HG03442 (cell line): ENCODE measurements around the gene ENTPD8.
"Not testable (repeated sequence)": the region's sequence is repeated elsewhere in the genome, so short reads cannot be mapped to it uniquely, and the experiment has no call there.

Source experiments
- ATAC-seq: cut with Tn5 transposase; IDR thresholded peaks from one replicate; pipeline ENCODE4 v1.9.1; 2021; ENCODE audit warnings: mild to moderate bottlenecking, moderate library complexity; ENCODE audit not compliant: unreplicated experiment

The ENTPD8 gene

DNA sequence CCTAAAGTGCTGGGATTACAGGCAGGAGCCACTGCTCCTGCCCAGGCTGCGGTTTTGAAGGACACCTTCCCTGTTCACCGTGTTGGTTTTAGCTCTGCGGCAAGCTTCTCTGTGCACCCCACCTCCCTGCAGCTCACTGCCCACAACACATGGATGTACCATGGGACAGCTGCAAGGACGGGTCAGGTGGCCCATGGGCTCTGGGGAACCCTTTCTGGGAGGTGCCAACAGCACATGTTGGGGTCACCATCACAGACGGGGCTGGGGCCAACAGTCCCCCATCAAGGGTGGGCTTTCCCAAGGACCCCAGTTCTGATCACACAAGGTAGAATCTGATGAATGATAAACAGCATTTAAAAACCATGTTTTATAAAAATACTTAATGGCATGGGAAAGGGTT, 25.7 kb downstream of the ENTPD8 start:
- ATAC-seq: no peak

DNA sequence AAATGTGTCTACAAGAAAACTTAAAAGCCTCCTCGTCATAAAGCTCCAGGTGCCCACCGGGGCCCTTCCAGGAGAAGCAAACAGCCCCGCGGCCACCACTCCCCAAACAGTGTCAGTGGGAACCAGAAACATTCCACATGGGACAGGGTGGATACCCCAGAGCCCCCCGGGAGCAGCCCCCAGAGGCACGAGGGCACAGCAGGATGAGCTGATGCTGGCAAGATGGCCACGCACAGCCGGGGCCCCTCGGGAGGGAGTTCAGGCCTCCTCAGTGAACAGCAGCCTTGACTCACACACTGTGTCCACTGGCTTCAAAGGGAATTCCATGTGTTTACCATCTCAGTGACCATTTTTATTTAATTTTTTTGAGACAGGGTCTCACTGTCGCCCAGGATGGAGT, 28.7 kb downstream of the ENTPD8 start:
- ATAC-seq: no peak

DNA sequence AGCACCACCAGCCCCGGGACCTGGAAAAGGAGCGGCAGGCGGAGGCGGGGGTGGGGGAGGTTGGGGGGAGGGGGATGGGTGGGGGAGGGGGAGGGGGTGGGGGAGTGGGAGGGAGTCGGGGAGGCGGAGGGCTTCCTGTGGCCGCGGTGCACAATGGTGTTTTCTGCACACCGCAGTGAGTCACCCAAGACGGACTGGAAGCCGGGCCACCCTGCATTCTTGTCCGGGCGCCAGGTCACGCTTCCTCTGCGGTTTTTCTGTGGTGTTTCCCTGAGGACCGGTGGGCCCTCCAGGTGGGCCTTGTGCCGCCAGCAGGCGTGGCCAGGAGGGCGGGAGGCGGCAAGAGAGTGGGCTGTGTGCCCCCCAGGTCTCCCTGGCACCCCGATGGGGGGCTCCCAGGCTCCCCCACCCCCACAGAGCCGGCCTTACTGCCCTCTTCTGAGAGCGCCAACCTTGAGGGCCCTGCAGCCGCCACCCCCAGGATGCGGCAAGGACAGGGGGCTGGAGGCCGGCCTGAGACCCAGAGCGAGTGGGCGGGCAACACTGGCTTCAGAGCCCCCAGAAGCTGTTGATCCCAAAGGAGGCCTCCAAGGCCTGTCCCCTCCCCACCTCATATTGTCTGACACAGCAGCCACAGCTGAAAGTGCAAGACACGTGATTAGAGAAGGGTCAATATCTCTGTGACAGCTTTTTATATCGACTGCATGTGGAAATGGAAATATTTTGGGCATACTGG, 29.3 kb downstream of the ENTPD8 start:
- no peak for ATAC-seq

DNA sequence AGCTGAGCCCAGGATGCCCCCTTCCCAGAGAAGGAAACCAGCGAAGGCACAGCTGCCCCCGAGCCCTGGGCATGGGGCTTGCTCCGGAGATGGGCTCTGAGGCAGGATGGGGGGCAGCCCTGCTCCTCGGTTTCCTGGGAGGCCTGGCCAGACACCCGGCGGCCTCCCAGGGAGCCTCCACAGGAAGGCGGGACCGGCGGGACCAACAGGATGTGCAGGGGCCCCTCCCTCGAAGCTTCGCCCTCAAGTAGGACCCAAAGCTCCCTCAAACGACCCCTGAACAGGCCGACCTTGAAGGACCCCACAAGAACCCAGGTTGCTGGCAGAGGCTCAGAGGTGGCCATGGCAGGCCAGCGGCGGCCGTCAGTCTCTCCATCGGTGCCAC, 29.9 kb downstream of the ENTPD8 start:
- no peak for ATAC-seq

DNA sequence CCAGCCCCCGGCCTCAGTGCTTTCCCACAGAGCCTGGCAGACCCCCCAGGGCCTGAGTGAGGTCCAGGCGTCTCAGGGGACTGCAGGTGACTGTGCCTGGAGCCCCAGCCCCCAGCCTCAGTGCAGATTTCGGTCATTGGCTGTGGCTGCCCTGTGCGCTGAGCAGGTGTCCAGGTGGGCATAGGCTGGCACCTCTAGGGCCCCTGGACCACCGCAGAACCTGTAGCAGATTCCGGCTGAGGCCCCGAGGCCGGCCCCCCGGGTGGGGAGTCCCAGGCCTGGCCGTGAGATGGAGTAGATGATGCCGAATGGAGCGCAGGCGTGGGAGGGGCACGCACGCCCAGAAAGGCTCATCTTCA, 30.3 kb downstream of the ENTPD8 start:
- no peak for ATAC-seq

DNA sequence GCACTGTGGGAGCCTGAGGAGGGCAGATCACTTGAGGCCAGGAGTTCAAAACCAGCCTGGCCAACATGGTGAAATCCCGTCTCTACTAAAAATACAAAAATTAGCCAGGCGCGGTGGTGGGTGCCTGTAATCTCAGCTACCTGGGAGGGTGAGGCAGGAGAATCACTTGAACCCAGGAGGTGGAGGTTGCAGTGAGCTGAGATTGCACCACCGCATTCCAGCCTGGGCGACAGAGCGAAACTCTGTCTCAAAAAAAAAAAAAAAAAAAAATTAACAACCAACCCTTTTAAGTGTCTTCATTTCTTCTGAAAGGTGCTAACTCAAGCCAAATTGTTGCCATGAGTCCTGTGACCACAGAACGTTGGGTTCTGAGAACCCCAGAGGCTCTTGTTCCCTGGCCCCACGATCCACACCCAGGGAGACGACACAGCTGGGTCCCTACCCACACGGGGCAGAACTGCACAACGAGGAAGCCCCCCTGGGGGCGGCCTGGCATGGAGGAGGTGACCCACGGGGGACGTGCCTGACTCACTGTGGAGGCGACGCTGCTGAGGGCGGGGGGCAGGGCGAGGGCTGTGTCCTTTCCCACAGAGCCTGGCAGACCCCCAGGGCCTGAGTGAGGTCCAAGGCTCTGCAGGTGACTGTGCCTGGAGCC, 30.8 kb downstream of the ENTPD8 start:
- ATAC-seq: not testable (repeated sequence)

DNA sequence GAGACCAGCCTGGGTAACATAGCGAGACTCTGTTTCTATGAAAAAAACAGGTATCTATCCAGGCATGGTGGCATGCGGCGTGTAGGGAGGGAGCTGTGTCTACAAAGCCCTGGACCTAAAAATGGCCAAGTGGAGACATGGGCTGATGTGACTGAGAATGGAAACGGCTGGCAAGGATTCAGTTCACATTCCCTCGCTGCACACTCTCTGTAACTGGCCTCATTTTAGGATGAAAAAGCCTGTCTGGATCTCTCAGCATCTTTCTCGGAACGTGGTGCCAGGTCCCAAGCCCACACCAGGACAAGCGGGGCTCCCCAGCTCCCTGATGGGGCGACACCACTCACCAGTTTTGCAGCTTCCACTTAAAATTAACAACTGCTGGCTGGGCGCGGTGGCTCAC, 31.6 kb downstream of the ENTPD8 start:
- no peak for ATAC-seq

DNA sequence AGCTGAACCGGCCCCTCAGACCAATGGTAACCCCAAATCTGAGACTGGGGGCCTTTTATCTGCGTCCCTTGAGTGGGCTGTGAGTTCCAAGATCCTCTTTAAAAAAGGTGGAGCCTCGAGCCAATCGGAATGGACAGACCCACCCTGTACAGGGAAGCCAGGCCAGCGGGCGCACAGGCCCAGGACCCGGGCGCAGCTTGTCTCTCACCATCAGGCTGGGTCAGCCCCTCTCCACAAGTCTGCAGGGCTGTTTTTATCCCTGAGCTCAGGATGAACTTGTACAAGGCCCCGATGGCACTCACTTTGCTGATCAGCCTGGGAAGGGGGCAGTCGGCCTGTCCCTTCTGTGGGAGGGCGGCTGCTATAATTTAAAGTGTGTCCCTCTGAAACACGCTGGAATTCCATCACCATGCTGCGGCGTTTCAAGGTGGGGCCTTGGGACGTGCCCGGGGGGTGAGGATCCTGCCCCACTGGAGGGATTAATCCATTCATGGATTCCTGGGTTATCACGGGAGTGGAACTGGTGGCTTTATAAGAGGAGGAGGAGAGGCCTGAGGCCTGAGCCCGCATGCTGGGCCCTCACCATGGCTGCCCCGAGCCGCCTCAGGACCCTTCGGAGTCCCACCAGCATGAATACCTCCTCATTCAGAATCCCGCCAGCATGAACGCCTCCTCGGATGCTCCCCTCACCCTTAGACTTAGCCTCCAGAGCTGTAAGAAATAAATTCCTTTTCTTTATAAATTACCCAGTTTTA, 32.3 kb downstream of the ENTPD8 start:
- ATAC-seq: no peak

DNA sequence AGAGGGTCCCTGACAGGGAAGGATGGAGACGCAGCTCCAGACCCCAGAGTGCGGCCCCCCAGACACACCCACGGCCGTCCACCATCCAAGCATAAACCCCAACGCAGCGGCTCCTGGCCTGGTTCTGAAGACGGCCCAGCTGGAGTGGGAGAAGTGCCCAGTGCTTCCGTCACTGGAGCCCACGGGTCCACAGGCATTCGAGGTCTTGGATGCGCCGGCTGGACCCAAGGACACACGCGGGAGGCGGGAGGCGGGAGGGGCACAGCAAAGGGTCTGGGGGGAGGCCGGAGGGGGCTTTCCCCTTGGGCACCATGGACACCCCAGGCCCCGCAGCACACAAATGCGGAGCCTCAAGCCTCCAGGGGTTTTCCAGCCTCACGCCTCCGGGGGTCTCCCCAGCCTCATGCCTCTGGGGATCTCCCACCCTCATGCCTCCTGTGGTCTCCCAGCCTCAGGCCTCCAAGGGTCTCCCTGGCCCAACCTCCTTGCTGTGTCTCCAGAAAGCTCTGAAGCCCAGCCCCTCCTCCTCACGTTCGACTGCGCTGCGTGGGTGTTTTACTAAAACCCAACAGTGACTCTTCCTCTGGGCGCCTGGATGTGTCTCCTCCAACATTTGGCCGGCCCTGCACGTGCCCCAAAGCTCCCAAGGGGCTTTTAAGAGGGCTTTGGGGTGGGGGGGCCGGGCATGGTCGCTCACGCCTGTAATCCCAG, 33.4 kb downstream of the ENTPD8 start:
- no peak for ATAC-seq

DNA sequence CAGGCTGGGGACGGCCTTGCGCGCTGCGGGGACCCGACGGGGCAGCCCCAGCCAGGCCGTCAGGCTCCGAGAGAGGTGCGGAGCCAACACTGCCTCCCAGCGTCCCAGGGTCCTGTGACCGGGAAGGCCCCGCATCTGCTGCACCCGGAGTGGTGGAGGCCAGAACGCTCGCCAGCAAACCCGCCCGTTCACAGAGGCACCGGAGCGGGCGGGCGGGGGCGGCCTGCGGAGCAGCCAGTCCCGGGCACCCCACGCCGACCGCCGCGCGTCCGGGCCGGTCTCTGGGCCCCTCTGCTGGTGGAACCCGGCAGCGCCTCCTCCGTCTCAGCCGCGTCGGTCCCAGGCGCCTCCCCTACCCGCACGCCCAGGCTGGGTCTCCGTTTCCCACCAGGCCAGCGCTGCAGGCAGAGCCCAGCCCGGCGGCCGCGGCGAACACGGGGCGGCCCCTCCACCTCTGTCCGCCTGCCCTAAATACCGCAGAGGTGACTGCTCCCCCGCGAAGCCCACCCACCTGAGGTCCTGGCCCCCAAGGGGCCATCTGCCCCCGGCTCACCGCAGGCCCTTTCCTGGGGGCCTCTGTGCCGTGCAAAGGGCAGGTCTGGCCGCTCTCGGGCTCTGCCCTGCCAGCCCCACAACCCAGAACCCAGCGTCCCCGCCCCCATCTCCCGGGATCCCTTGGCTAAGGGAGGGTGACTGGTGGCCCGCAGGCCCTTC, 34.1 kb downstream of the ENTPD8 start:
- no peak for ATAC-seq

DNA sequence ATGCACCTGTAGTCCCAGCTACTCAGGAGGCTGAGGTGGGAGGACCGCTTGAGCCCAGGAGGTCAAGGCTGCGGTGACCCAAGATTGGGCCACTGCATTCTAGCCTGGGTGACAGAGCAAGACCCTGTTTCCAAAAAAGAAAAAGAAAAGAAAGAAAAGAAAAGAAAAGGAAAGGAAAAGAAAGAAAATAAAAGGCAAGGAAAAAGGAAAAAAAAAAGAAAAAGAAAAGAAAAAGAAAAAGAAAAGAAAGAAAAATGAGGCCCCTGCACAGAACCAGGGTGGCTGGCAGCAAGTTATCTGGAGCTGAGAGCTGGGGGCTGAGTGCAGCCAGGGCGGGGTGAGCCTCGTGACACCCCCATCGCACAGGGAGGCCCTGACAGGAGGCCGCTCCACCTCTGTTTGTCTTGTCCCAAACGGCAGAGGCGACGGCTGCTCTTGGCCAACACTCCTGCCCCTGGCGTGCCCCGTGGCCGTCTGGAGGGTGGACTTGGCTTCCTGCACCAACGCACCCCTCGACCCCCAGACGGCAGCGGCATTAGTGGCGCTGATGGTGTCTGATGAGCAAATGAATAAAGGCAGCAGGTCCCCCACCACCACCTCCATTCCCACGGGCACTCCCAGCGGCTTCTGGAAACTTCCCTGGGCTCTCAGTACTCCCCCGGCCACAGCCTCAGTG, 34.9 kb downstream of the ENTPD8 start:
- no peak for ATAC-seq

DNA sequence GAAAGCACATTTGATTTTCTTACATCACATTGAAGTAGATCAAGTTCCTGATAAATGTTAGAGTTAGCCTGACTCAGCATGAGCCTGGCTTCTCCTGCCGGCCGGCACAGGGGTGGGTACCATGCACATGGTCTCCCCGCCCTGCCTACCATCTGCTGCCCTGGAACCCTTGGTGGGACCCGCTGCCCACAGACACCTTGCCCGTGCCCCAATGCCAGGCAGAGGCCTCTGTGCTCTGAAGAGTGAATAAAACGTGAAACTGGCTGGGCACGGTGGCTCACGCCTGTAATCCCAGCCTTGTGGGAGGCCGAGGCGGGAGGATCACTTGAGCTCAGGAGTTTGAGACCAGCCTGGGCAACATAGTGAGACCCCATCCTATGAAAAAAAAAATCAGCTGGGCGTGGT, 35.5 kb downstream of the ENTPD8 start:
- ATAC-seq: no peak

DNA sequence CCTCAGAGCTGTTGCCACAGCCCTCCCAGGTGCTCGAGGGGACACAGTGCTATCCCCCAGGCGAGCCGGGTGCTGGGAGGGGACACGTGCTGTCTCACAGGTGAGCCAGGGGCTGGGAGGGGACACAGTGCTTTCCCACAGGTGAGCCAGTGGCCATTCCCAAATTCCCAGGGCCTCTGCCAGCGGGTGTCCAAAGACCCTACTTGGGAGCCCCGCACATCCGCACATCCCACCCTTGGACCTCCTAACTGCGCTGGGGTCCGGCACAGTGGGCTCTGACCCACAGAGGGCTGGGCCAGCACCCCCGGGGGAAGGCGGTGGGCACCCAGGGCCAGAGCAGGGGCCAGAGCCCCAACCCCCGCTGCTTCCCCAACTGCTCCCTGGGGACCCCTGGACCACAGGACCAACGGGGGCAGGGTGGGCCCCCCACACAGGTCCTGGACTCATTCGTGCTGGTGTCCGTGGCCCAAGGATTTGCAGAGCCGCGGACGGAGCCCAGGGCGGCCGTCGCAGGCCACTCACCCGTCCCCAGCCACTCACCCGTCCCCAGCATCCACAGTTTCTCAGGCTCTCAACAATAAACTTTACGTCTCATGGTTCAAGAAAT, 36.1 kb downstream of the ENTPD8 start:
- no peak for ATAC-seq

DNA sequence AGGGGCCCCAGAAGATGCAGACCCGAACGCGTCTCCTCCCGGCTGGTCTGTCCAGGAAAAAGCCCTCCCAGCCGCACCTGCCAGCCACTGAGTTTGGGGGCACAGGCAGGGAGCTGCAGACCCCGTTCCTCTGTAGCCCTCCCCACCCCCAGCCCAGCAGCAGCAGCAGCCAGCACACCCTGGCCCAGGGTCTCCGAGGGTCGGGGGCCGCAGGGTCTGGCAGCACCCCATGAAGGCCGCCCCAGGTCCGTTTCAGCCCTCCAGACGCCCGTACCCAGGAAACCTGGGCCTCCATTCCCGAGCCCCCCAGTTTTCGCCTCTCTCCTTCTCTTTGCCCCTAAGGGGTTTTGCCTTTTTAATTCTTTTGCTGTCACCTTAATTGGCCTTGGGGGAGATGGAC, 37.9 kb downstream of the ENTPD8 start:
- no peak for ATAC-seq

DNA sequence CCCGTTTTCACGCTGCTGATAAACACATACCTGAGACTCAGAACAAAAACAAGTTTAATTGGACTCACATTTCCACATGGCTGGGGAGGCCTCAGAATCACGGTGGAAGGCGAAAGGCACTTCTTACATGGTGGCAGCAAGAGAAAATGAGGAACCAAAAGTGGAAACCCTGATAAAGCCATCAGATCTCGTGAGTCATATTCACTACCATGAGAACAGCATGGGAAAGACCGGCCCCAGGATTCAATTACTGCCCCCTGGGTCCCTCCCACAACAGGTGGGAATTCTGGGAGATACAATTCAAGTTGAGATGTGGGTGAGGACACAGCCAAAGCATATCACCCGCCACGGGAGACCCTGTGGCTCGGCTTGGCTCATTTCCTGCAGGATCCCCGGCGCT, 38.4 kb downstream of the ENTPD8 start:
- no peak for ATAC-seq

DNA sequence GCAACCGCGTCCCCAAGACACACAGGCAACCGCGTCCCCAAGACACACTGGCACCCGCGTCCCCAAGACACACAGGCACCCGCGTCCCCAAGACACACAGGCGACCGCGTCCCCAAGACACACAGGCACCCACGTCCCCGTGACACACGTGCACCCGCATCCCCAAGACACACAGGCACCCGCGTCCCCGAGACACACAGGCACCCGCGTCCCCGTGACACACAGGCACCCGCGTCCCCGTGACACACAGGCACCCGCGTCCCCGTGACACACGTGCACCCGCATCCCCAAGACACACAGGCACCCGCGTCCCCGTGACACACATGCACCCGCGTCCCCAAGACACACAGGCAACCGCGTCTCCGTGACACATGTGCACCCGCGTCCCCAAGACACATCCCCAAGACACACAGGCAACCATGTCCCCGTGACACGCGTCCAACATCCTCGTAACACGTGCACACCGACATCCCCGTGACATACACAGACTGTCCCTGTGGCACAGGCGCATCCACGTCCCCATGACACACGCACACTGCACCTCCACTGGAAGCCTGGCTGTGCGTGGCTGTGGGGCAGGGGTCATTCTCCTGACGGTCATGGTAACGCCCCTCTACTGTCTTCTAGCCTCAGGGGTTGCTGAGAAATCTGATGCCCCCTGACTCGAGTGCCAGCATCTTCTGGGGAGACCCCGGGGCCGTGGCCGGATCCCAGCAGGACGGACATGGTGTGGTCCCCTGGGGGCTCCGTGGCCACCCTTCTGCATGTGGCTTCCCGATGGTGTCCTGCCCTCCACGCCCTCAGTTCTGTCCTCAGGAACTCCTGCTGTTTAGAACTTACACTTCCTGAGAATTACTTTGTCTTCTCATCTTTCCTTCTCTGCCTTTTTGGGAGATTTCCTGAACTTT, 42.3 kb downstream of the ENTPD8 start:
- ATAC-seq: no peak

DNA sequence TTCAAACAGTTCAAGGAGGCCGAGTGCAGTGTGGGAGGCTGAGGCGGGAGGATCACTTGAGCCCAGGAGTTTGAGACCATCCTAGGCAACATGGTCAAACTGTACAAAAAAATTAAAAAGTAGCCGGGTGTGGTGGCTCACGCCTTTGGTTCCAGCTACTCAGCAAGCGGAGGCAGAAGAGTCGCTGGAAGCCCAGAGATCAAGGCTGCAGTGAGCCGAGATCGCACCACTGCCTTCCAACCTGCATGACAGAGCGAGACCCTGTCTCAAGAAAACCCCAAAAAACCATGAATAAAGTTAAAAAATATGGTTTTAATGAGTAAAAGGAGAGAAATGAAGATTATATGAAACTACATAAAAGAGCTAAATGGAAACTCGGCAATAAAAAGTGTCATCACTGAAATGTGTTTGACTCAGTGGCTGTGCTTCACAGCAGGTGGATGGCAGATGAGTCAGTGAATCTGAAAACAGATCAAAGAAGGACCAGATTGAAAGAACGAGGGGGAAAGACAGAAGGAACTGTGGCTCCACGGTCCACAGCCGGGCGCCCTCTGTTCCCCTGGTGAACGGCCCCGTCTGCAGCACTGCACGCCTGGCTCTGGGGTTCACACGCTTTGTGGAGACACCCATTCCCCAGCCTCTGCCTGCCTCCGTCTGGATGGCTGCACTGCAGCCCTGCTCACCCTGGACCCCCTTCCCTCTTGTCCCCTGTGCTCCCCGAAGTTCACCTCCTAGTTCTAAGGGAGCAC, 43.3 kb downstream of the ENTPD8 start:
- no peak for ATAC-seq
